Effector CD8-positive, alpha-beta T cell (primary cell): Measurements from ENCODE around the gene RBCK1.

Experiments
- DNase-seq: peaks from one replicate; lab custom pipeline; 2025; lab: John Stamatoyannopoulos, UW

The RBCK1 gene

GRCh38 chr20:418858-419365 is 10.8 kb downstream of the RBCK1 start:
- no peak for DNase-seq

- DNase-seq = no peak
Measured at GRCh38 chr20:419556-420165, 11.6 kb downstream of the RBCK1 start.

DNA sequence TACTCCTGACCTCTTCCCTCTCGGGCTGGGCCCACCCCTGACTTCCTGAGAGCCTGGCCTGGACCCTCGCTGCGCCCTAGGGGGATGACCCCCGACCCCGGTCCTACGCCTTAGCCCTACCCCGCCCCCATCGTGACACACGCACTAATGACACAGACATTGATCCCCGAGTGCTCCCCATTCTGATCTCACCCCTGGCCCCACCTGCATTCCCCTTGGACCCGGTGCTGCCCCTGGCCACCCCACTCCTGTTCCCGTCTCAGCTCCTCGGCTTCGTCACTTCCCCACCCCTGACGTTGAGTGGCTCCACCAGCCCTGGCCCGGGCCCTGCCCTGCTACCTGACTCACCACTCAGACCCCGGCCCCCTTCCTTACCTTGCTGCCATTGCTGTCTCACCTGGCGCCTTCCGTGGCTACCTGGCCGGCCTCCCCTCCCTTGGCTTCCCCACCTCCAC is 12.1 kb downstream of the RBCK1 start:
- no peak for DNase-seq

DNA sequence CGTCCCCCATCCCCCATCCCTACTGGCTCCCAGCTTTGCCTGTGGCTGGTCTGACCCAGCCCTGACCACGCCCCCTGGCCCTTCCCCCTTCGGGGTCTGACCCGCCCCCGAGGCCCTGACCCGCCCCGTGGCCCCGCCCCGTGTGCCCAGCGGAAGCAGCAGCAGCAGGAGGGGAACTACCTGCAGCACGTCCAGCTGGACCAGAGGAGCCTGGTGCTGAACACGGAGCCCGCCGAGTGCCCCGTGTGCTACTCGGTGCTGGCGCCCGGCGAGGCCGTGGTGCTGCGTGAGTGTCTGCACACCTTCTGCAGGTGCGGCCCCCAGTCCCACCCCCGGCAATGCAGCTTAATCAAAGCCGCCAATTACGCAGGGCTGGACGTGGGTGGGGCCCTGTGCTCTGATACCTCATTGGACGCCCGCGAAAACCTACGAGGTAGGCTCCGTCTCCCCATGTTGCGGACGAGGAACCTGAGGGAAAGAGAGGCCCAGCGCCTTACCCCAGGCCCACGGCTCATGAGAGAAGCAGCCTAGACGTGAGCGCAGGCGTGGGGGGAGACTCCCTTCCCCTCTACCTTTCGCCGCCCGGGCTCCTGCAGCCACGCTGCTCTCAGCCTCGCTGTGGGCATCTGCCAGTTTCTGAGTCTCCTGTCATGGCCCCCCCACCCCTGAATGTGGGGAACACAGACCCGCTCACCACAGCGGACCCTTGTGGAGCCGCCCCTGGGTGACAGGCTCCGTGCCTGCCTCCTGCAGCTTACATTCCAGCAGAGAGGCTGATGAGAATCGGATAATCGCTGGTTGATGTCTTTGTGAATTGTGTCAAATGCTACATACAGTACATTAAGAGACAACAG is 12.8 kb downstream of the RBCK1 start:
- DNase-seq = no peak

GRCh38 chr20:421685-422250 is 13.7 kb downstream of the RBCK1 start:
- DNase-seq = no peak

GRCh38 chr20:426566-426965 is 18.5 kb downstream of the RBCK1 start:
- DNase-seq = no peak

DNA sequence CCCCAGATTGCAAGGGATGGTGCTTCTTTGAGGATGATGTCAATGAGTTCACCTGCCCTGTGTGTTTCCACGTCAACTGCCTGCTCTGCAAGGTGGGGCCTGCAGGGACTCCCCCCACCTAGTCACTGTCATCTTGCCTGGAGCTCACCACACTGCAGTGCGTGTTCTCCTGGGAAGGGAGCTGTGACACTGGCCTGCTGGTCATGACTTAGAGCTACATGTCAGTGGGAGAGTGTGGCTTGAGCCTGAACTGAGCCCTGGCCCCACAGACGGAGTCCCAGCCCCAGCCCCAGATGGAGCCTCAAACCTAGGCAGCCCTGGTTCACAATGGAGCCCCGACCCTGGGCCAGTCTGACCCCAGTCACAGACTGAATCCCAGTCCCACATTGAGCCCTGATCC is 19.3 kb downstream of the RBCK1 start:
- DNase-seq = no peak

GRCh38 chr20:427849-428657 is 20.0 kb downstream of the RBCK1 start:
- DNase-seq = no peak

DNA sequence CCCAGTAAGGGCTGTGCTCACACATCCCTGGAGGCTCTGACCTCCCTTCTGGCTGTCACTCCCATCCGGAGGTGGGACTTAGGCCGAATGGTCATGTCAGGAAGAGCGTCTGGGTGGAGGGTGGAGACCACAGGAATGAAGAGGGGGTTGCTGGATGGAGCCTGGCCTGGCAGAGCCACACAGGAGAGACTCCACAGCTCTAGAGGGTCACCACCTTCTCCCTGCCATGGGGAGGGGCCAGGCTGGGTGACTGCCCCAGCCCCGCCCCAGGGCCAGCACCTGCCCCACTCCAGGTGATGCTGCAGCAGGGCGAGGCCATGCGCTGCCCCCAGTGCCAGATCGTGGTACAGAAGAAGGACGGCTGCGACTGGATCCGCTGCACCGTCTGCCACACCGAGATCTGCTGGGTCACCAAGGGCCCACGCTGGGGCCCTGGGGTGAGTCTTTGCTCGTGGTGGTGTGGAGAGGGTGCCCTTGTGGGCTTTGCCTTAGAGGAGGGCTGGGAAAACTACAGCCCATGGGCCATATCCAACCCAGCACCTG is 20.6 kb downstream of the RBCK1 start:
- no peak for DNase-seq

DNA sequence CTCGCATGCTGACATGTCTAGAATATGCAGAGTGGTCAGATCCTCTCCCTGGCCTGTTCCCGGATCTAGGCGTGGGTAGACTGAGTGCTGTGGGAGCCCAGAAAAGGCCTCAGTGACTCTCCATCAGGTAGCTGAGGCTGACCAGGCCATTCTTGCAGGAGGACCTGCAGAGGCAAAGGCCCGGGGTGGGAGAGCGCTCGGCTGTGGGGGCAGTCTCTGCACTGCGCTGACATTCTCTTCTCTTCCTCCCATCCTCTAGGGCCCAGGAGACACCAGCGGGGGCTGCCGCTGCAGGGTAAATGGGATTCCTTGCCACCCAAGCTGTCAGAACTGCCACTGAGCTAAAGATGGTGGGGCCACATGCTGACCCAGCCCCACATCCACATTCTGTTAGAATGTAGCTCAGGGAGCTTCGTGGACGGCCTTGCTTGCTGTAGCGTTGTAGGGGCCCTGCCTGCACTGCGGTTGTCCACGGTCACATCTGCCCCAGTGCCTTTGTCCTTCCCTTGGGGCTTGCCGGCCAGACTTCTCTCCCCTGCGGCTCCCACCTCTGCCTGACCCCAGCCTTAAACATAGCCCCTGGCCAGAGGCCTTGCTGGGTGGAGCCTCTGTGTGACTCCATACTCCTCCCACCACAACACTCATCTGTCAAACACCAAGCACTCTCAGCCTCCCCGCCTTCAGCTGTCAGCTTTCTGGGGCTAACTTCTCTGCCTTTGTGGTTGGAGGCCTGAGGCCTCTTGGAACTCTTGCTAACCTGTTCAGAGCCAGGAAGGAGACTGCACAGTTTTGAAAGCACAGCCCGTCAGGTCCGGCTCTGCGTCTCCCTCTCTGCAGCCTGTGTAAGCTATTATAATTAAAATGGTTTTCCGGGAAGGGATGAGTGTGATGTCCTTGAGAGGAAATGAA is 22.2 kb downstream of the RBCK1 start:
- DNase-seq = no peak

DNA sequence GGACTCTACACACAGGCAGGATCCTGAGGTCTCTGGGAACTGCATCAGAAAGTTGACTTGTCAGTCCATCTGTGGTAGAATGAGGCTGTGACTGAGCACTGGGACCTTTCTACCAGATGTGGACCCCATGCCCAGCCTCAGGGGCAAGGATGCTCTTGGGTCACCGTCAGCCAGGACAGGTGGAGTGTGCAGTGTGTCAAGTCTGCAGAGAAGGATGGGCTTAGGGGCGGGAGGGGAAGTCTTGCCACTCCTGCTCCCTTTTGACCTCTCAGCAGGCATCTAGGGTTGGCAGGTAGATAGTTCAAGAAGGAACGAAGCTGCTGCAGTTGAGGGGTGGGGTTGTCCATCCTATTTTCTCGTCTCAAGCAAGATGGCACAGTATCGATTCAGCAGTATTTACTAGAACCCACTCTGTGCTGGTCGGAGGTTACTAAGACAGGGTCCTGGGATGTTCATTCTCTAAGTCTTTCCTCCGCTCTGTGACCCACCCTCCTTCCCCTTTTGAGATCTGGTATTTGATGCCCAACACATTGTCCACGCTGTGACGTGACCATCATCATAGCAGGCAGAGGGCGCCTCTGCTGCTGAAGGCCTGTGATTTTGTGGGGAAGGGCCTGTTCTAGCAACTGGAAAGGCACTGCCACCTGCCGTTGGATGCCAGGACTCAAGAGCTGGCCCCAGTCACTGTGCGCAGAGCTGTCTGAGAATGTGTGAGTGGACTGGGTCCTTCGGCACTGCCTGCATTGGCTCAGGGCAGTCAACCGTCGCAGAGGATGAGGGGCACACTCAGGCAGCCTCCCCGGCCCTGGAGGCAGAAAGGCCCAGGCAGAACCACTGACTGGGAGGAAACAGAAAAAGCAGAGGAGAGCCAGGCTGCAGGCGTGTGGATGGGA is 23.2 kb downstream of the RBCK1 start:
- DNase-seq = no peak

- no peak for DNase-seq
Measured at GRCh38 chr20:432208-432607, 24.1 kb downstream of the RBCK1 start.

DNA sequence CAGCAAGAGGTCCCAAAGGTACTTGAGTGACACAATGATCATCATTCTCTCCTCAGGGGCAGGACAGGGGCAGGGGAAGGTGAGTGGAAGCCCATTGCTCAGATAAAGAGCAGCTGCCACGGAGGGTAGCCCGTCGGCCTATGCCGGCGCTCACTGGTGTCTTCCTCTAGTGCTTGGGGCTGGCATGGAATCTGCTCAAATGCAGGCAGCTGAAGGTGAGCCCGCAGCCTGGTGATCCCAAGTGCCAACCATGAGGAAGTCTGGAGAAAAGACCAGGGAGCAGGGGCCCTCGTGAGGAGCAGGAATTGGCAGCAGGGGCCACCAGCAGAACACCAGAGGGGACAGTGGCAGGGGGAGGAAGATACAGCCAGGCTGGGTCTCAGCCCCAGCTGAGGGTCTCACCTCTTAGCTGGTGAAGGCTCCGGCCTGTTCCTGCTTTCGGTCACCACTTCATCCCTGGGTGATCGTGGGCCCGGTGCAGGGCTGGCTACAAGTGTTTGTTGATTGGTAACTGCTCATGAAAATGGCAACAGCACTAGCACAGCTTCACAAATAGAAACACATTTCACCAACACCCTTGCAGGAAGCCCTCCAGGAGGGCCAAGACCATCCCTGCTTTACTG is 24.7 kb downstream of the RBCK1 start:
- no peak for DNase-seq

GRCh38 chr20:433300-433975 is 25.3 kb downstream of the RBCK1 start:
- DNase-seq = no peak

GRCh38 chr20:434221-434620 is 26.1 kb downstream of the RBCK1 start:
- DNase-seq = no peak

GRCh38 chr20:434661-435419 is 26.7 kb downstream of the RBCK1 start:
- no peak for DNase-seq

DNA sequence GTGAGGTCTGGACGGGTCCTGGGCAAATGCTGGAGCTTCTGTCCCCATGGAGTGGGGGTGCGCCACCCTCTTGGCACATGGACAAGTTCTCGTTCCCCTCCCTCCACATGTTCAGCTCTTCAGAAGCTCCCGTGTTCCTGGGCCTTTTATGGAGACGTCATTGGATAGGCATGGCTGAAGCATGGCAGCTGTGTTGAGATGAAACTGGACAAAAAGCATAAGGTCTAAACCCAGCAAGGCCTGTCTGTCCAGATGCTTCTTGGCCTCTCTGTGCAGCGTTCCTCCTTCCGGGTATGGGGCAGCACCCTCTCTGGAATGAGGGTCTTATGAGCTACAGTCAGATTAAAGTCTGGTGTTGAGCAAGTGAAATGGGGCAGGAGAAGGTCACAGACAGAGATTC is 27.5 kb downstream of the RBCK1 start:
- no peak for DNase-seq

GRCh38 chr20:436476-436875 is 28.4 kb downstream of the RBCK1 start:
- no peak for DNase-seq
